ENCODE data around the gene MICAL3. TPM values are rescaled to one million over a fixed set of nuclear protein-coding genes. Genes with fewer than 3 reads are reported as not detected.
"Not testable (repeated sequence)": the region's sequence is repeated elsewhere in the genome, so short reads cannot be mapped to it uniquely, and the experiment has no call there.

MICAL3 gene
- total RNA-seq, 2 experiments from 2014 or later = 26.4 to 29.7 TPM

DNA sequence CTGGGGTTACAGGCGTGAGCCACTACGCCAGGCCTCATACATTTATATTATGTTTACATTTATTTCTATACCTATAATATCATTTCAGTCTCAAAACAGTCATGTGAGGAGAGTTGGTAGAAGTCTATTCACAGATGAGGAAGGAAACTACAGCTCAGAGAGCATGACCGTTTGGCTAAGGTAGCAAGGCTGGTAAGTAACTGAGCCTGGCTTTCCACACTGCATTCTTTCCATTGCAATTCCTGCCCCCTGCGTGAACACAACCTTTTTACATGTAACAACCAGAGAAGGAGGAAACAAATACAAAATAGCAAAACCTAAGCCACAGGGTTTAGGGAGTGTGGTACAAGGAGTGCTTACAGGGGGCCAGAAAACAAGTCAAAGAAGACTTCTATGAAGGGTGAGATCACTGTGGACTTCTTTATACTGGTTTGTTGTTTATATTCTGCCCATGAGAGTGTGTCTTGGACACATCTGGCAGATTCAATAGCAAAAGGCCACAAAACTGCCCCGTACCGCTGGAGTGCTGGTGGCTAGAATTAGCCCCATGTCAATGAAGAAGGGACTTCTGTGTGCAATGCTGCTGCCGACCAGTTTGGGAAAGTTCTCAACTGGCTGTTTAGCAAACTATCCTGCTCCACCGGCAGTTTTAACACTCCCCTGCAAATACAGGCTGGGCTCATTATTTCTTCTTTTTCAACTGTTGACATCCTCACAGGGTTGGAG, 19.0 kb downstream of the MICAL3 start:
- no peak for DNase-seq
- no peak for ATAC-seq
- peaks cover 9% of the 10 kb centered on the region for H3K4me1 Mint-ChIP-seq (ENCODE audit: low read depth)
- H3K4me3 Mint-ChIP-seq = no peak overlapping the region
- no peaks in the 10 kb centered on the region for H3K9me3 Mint-ChIP-seq (ENCODE audit: insufficient read depth)
- H3K27me3 Mint-ChIP-seq (ENCODE audit: low read depth) = peaks cover 21% of the 10 kb centered on the region
- peaks cover 2% of the 10 kb centered on the region for H3K36me3 Mint-ChIP-seq (ENCODE audit: low read depth)
- H3K27ac Mint-ChIP-seq = no peak overlapping the region
- CTCF ChIA-PET = no interaction called here
- POLR2A ChIA-PET = no interaction called here

DNA sequence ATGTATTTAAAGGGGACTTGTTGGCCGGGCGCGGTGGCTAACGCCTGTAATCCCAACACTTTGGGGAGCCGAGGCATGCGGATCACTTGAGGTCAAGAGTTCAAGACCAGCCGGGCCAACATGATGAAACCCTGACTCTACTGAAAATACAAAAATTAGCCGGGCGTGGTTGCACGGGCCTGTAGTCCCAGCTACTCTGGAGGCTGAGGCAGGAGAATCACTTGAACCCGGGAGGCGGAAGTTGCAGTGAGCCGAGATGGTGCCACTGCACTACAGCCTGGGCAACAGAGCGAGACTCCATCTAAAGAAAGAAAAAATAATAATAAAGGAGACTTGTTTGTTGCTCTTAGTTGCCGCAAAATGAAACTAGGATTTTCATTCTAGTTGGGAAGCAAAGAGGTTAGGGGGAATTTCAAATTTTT, 22.5 kb downstream of the MICAL3 start:
- CTCF ChIA-PET = interaction anchor here (0.6 to 0.9 kb wide), 2 partner anchors 24 to 74 kb away, joined by 3 to 4 read pairs; no protein-coding TSS in a partner anchor
- Mint-ChIP-seq H3K27me3 (ENCODE audit: low read depth) (peaks cover 18% of the 10 kb centered on the region), H3K27ac (peak overlapping the region; percentile 95), H3K4me3 (peak overlapping the region; percentile 87), H3K4me1 (ENCODE audit: low read depth) (peaks cover 40% of the 10 kb centered on the region)
- H3K9me3 Mint-ChIP-seq (ENCODE audit: insufficient read depth); H3K36me3 Mint-ChIP-seq (ENCODE audit: low read depth); DNase-seq; ATAC-seq: not testable (repeated sequence)
- POLR2A ChIA-PET = interaction anchor here (0.5 kb wide), 1 partner anchor 227 kb away, joined by 3 read pairs; no protein-coding TSS in a partner anchor

GRCh38 chr22:18001040-18001893, 23.1 kb downstream of the MICAL3 start:
- Mint-ChIP-seq H3K9me3 (ENCODE audit: insufficient read depth) (no peaks in the 10 kb centered on the region), H3K27me3 (ENCODE audit: low read depth) (peaks cover 15% of the 10 kb centered on the region), H3K27ac (peak overlapping the region; percentile 95), H3K4me1 (ENCODE audit: low read depth) (peaks cover 46% of the 10 kb centered on the region), H3K36me3 (ENCODE audit: low read depth) (peaks cover 2% of the 10 kb centered on the region), H3K4me3 (peak overlapping the region; percentile 87)
- DNase-seq = peak; percentile 85
- ChIA-PET POLR2A (interaction anchor here (0.5 to 3.6 kb wide), 3 partner anchors 23 to 227 kb away, joined by 3 to 14 read pairs (median 3); partner anchors contain the start of gene PEX26), CTCF (interaction anchor here (0.9 to 1.5 kb wide), 3 partner anchors 11 to 171 kb away, joined by 4 to 5 read pairs (median 4); no protein-coding TSS in a partner anchor)
- peak; percentile 87 for ATAC-seq

GRCh38 chr22:18000441-18001039, 23.8 kb downstream of the MICAL3 start:
- ChIA-PET POLR2A (interaction anchor here (0.6 to 3.6 kb wide), 3 partner anchors 23 to 361 kb away, joined by 3 to 14 read pairs (median 3); partner anchors contain the start of gene PEX26), CTCF (interaction anchor here (1.0 to 1.5 kb wide), 3 partner anchors 12 to 170 kb away, joined by 4 to 5 read pairs (median 4); no protein-coding TSS in a partner anchor)
- Mint-ChIP-seq H3K4me1 (ENCODE audit: low read depth) (peaks cover 51% of the 10 kb centered on the region), H3K27me3 (ENCODE audit: low read depth) (peaks cover 12% of the 10 kb centered on the region), H3K27ac (no peak overlapping the region), H3K4me3 (peak overlapping the region; percentile 70), H3K36me3 (ENCODE audit: low read depth) (peaks cover 2% of the 10 kb centered on the region), H3K9me3 (ENCODE audit: insufficient read depth) (no peaks in the 10 kb centered on the region)
- ATAC-seq (peak; percentile 3), DNase-seq (no peak)

DNA sequence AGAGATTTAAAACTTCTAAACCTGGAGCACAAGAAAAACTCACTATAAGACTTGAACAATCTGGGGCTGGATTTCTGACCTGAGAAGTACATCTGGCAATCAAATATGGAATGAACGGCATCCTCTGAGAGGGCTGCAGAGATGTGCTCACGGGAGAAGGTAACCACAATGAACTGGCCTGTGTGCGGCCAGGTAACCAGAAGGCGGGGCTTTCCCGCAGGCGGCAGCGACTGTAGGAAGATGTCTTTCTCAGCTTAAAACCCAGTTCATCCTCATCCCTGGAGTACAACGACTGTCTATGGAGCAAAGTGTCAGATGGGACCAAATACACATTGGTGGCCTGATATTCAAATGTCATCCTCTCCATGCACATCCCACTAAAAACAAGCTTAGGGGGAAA, 24.5 kb downstream of the MICAL3 start:
- no peak overlapping the region for H3K27ac Mint-ChIP-seq
- H3K9me3 Mint-ChIP-seq (ENCODE audit: insufficient read depth) = no peaks in the 10 kb centered on the region
- ChIA-PET POLR2A (interaction anchor here (0.8 to 3.6 kb wide), 2 partner anchors 78 to 361 kb away, joined by 3 to 14 read pairs; partner anchors contain the start of gene PEX26), CTCF (interaction anchor here (1.0 to 1.5 kb wide), 3 partner anchors 13 to 170 kb away, joined by 4 to 5 read pairs (median 4); no protein-coding TSS in a partner anchor)
- DNase-seq (no peak), ATAC-seq (no peak)
- H3K4me1 Mint-ChIP-seq (ENCODE audit: low read depth) = peaks cover 54% of the 10 kb centered on the region
- peaks cover 12% of the 10 kb centered on the region for H3K27me3 Mint-ChIP-seq (ENCODE audit: low read depth)
- peaks cover 2% of the 10 kb centered on the region for H3K36me3 Mint-ChIP-seq (ENCODE audit: low read depth)
- H3K4me3 Mint-ChIP-seq = peak overlapping the region; percentile 70

GRCh38 chr22:17998913-17999312, 25.4 kb downstream of the MICAL3 start:
- no peak for ATAC-seq
- peaks cover 61% of the 10 kb centered on the region for H3K4me1 Mint-ChIP-seq (ENCODE audit: low read depth)
- no peaks in the 10 kb centered on the region for H3K9me3 Mint-ChIP-seq (ENCODE audit: insufficient read depth)
- DNase-seq = no peak
- H3K36me3 Mint-ChIP-seq (ENCODE audit: low read depth) = peaks cover 2% of the 10 kb centered on the region
- H3K27me3 Mint-ChIP-seq (ENCODE audit: low read depth) = peaks cover 9% of the 10 kb centered on the region
- no peak overlapping the region for H3K27ac Mint-ChIP-seq
- POLR2A ChIA-PET = interaction anchor here (3.6 kb wide), 1 partner anchor 79 kb away, joined by 14 read pairs; the partner anchor contains the start of gene PEX26
- H3K4me3 Mint-ChIP-seq = no peak overlapping the region
- CTCF ChIA-PET = no interaction called here

DNA sequence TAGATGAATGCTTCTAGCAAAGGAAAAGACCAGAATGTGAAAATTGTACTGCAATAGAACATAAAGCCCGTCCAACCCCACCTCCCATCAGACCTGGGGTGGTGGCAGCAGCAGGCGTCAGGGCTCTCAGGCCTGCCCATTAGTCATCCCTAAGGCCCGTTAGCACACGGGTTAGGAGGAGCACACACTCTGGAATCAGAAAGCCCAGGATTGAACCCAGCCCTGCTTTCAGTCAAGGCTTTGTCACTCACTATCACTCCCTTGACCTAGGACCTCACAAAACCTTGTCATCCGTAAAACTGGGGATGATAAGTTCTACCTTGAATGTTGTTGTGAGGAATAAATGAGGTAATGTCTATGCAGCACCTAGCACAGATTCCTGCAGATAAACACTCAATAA, 26.9 kb downstream of the MICAL3 start:
- peaks cover 61% of the 10 kb centered on the region for H3K4me1 Mint-ChIP-seq (ENCODE audit: low read depth)
- ATAC-seq (no peak), DNase-seq (no peak)
- H3K4me3 Mint-ChIP-seq = peak overlapping the region; percentile 45
- peak overlapping the region; percentile 79 for H3K27ac Mint-ChIP-seq
- ChIA-PET CTCF (interaction anchor here (1.6 kb wide), 2 partner anchors 79 to 167 kb away, joined by 5 to 6 read pairs; no protein-coding TSS in a partner anchor), POLR2A (interaction anchor here (1.2 to 1.7 kb wide), 2 partner anchors 80 to 153 kb away, joined by 4 read pairs; partner anchors contain the start of genes PEX26 and USP18)
- H3K36me3 Mint-ChIP-seq (ENCODE audit: low read depth) = peaks cover 2% of the 10 kb centered on the region
- H3K9me3 Mint-ChIP-seq (ENCODE audit: insufficient read depth) = no peaks in the 10 kb centered on the region
- peaks cover 4% of the 10 kb centered on the region for H3K27me3 Mint-ChIP-seq (ENCODE audit: low read depth)

- H3K27ac Mint-ChIP-seq; H3K4me3 Mint-ChIP-seq; H3K9me3 Mint-ChIP-seq (ENCODE audit: insufficient read depth); H3K36me3 Mint-ChIP-seq (ENCODE audit: low read depth); POLR2A ChIA-PET; H3K27me3 Mint-ChIP-seq (ENCODE audit: low read depth); DNase-seq; ATAC-seq; CTCF ChIA-PET: not testable (repeated sequence)
- H3K4me1 Mint-ChIP-seq (ENCODE audit: low read depth) = peaks cover 51% of the 10 kb centered on the region
These were observed 29.1 kb downstream of the MICAL3 start for GRCh38 chr22:17995256-17995655.

DNA sequence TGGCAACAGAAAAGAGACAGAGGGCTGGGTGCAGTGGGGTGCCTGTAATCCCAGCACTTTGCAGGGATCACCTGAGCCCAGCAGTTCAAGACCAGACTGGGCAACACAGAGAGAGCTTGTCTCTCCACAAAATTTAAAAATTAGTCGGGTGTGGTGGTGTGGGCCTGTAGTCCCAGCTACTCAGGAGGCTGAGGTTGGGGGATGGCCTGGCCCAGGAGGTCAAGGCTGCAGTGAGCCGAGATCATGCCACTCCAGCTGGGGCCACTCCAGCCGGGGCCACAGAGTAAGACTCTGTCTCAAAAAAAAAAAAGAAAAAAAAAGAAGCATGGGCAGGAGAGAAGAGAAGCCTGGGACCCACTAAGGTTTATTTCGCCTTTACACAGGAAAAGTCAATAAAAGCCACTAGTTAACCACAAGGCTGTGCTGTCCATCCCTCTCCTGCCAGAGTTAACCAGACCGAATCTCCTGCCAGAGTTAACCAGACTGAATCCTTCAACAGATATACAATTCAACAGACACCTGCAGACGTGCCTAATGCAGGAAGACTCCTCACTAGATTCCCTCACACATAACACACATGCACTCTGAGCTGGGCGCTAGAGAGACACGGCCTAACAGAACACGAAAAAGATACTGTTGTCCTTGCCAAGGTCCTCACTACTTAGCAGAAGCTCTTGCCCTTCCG, 29.8 kb downstream of the MICAL3 start:
- no peak overlapping the region for H3K27ac Mint-ChIP-seq
- no peaks in the 10 kb centered on the region for H3K9me3 Mint-ChIP-seq (ENCODE audit: insufficient read depth)
- H3K4me1 Mint-ChIP-seq (ENCODE audit: low read depth) = peaks cover 44% of the 10 kb centered on the region
- ChIA-PET CTCF (no interaction called here), POLR2A (interaction anchor here (0.6 kb wide), 1 partner anchor 250 kb away, joined by 4 read pairs; no protein-coding TSS in a partner anchor)
- no peaks in the 10 kb centered on the region for H3K27me3 Mint-ChIP-seq (ENCODE audit: low read depth)
- no peak for ATAC-seq
- H3K36me3 Mint-ChIP-seq (ENCODE audit: low read depth) = no peaks in the 10 kb centered on the region
- no peak overlapping the region for H3K4me3 Mint-ChIP-seq
- no peak for DNase-seq

GRCh38 chr22:17992976-17993375, 31.4 kb downstream of the MICAL3 start:
- peaks cover 37% of the 10 kb centered on the region for H3K4me1 Mint-ChIP-seq (ENCODE audit: low read depth)
- H3K27me3 Mint-ChIP-seq (ENCODE audit: low read depth); CTCF ChIA-PET; H3K27ac Mint-ChIP-seq; ATAC-seq; POLR2A ChIA-PET; DNase-seq; H3K36me3 Mint-ChIP-seq (ENCODE audit: low read depth); H3K4me3 Mint-ChIP-seq; H3K9me3 Mint-ChIP-seq (ENCODE audit: insufficient read depth): not testable (repeated sequence)

DNA sequence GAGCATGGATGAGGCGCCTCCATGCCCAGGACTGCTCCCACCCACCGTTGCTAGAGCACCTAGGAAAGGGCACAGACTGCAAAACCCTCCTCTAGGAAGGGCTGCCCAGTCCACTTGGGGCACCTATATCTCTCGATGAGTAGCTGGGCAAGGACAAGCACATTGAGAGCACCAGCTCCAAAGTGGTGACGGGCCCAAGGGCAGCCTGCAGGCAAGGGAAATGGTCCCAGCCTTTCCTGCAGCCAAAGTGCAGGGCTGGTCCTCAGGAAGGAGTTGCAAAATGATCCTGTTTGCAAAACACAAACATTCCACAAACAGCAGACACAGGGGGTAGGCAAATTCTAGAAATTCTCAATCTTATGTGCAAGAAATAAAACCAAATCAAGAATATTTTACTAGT, 32.4 kb downstream of the MICAL3 start:
- H3K9me3 Mint-ChIP-seq (ENCODE audit: insufficient read depth); CTCF ChIA-PET; H3K27ac Mint-ChIP-seq; H3K36me3 Mint-ChIP-seq (ENCODE audit: low read depth); H3K27me3 Mint-ChIP-seq (ENCODE audit: low read depth); POLR2A ChIA-PET; H3K4me3 Mint-ChIP-seq; DNase-seq; ATAC-seq: not testable (repeated sequence)
- peaks cover 27% of the 10 kb centered on the region for H3K4me1 Mint-ChIP-seq (ENCODE audit: low read depth)

Measured in activated CD8-positive, alpha-beta T cell treated with anti-CD3 and anti-CD28 coated beads, Interleukin-2, amount 10 ng/mL, durations not matched to agents 7 days and 5 days (primary cell).